Endothelial cell of umbilical vein (primary cell): ENCODE data around the gene FABP1. TPM values are rescaled to one million over a fixed set of nuclear protein-coding genes. Genes with fewer than 3 reads are reported as not detected.

Experiments
- BruUV-seq: library from RNA; stranded (reverse); fragments of 400-500 nt; replicated peaks from 2 replicates; lab custom pipeline; 2021; lab: Mats Ljungman, UMichigan
- CTCF ChIA-PET: fragments of 300-600, 350-600 bp; sonication (Branson Sonifier 250); formaldehyde crosslinking; loops from one replicate; lab custom pipeline; 2021; ENCODE audit warnings: antibody characterized with exemption, inconsistent platforms; lab: Charles Lee
- POLR2A ChIA-PET: fragments of 300-600, 350-600 bp; sonication (Branson Sonifier 250); formaldehyde crosslinking; loops from one replicate; lab custom pipeline; 2021; ENCODE audit warnings: antibody characterized with exemption, inconsistent platforms; lab: Charles Lee
- DNase-seq: peaks from one replicate; pipeline ENCODE4 v3.0.0-alpha.2; 2011; ENCODE audit warnings: low read depth, low spot score
- FAIRE-seq: peaks from 2 replicates; lab custom pipeline; 2011; peaks lifted over from hg19 to GRCh38; lab: Jason Lieb, UNC
- H2AFZ ChIP-seq: 2 replicates; pipeline ENCODE4 v1.6.0; 2012; ENCODE audit warnings: low read depth, low read length, control low read depth, inconsistent platforms
- H3K27ac ChIP-seq: 2 replicates; pipeline ENCODE4 v1.5.1; 2011; ENCODE audit warnings: low read depth, mild to moderate bottlenecking, control low read depth, low read length, moderate library complexity; ENCODE audit not compliant: insufficient read depth
- H3K27me3 ChIP-seq, 2 experiments: 2 replicates each; pipeline versions ENCODE4 v1.6.0 to v1.6.1; 2011; ENCODE audit warnings: low read length in 2 of 2, mixed read lengths in 1 of 2; ENCODE audit not compliant: control insufficient read depth in 2 of 2, insufficient read depth in 2 of 2
- H3K36me3 ChIP-seq, 2 experiments: 2 replicates in 1 of 2; 3 replicates in 1 of 2; pipeline ENCODE4 v1.5.1; 2011; ENCODE audit warnings: low read length in 2 of 2, mild to moderate bottlenecking in 1 of 2, moderate library complexity in 1 of 2; ENCODE audit not compliant: control insufficient read depth in 2 of 2, insufficient read depth in 2 of 2; ENCODE audit errors: extremely low read depth in 1 of 2
- H3K4me1 ChIP-seq: 3 replicates; pipeline ENCODE4 v1.5.1; 2011; ENCODE audit warnings: mild to moderate bottlenecking, low read length; ENCODE audit not compliant: control insufficient read depth, insufficient read depth; ENCODE audit errors: extremely low read depth
- H3K4me2 ChIP-seq: 2 replicates; pipeline ENCODE4 v1.6.1; 2011; ENCODE audit warnings: low read length, control low read depth, mixed read lengths; ENCODE audit not compliant: insufficient read depth
- H3K4me3 ChIP-seq, 3 experiments: fragments of 200-600 bp in 1 of 3; sonication (generic), shearing (Covaris generic) in 1 of 3; replicated peaks in 1 of 3; 2 replicates each; pipeline ENCODE4 v1.5.1; 2011 to 2016; ENCODE audit warnings: control low read depth in 3 of 3, low read length in 3 of 3, mild to moderate bottlenecking in 2 of 3, inconsistent platforms in 1 of 3, low read depth in 1 of 3, moderate library complexity in 1 of 3; ENCODE audit not compliant: insufficient read depth in 1 of 3
- H3K79me2 ChIP-seq: 2 replicates; pipeline ENCODE4 v1.6.0; 2012; ENCODE audit warnings: low read length, inconsistent platforms; ENCODE audit not compliant: control insufficient read depth, insufficient read depth
- H3K9ac ChIP-seq: replicated peaks from 2 replicates; pipeline ENCODE3; 2011; ENCODE audit warnings: low read length, control low read depth; ENCODE audit not compliant: insufficient read depth; ENCODE audit errors: extremely low read depth
- H3K9me1 ChIP-seq: replicated peaks from 3 replicates; pipeline ENCODE4 v1.6.0; 2011; ENCODE audit warnings: mild to moderate bottlenecking, low read length; ENCODE audit not compliant: control insufficient read depth, insufficient read depth; ENCODE audit errors: extremely low read depth
- H3K9me3 ChIP-seq: replicated peaks from 2 replicates; pipeline ENCODE4 v1.5.1; 2012; ENCODE audit warnings: low read length, inconsistent platforms; ENCODE audit not compliant: control insufficient read depth, insufficient read depth
- H4K20me1 ChIP-seq: replicated peaks from 2 replicates; pipeline ENCODE3; 2011; ENCODE audit warnings: mild to moderate bottlenecking, low read length; ENCODE audit not compliant: control insufficient read depth, insufficient read depth; ENCODE audit errors: extremely low read depth
- CTCF ChIP-seq, 2 donors: IDR thresholded peaks; 1 replicate in 1 of 2; 2 replicates in 1 of 2; pipeline ENCODE4 v1.5.1; 2011; ENCODE audit warnings: low read length in 2 of 2, mild to moderate bottlenecking in 2 of 2, moderate library complexity in 2 of 2, control low read depth in 1 of 2, inconsistent platforms in 1 of 2, low read depth in 1 of 2; ENCODE audit not compliant: insufficient read depth in 1 of 2; ENCODE audit errors: extremely low read depth in 1 of 2
- EZH2 ChIP-seq: IDR thresholded peaks from 2 replicates; pipeline ENCODE4 v1.6.1; 2012; ENCODE audit warnings: borderline replicate concordance, low read depth, mild to moderate bottlenecking, moderate library complexity, low read length, inconsistent platforms; ENCODE audit not compliant: severe bottlenecking
- FOS ChIP-seq: IDR thresholded peaks from 2 replicates; pipeline ENCODE4 v1.6.1; 2011; ENCODE audit warnings: mild to moderate bottlenecking, low read length, moderate library complexity, borderline replicate concordance; ENCODE audit not compliant: insufficient read depth
- GATA2 ChIP-seq: IDR thresholded peaks from 2 replicates; pipeline ENCODE4 v1.7.0; 2011; ENCODE audit warnings: low read depth, mild to moderate bottlenecking, moderate library complexity, mixed read lengths, low read length; ENCODE audit not compliant: insufficient read length, insufficient read depth
- JUN ChIP-seq: IDR thresholded peaks from 2 replicates; pipeline ENCODE4 v1.6.1; 2011; ENCODE audit warnings: borderline replicate concordance, low read depth; ENCODE audit not compliant: insufficient read length, insufficient read depth
- MYC ChIP-seq: IDR thresholded peaks from one replicate; pipeline ENCODE4 v1.6.1; 2011; ENCODE audit warnings: mild to moderate bottlenecking, low read depth, low read length
- POLR2A ChIP-seq: IDR thresholded peaks from 2 replicates; pipeline ENCODE4 v1.6.1; 2012; ENCODE audit warnings: low read depth, mild to moderate bottlenecking, control low read depth, low read length
- POLR2AphosphoS5 ChIP-seq: IDR thresholded peaks from 2 replicates; pipeline ENCODE4 v1.6.1; 2012; ENCODE audit warnings: low read depth, mild to moderate bottlenecking, control low read depth, low read length, moderate library complexity; ENCODE audit not compliant: insufficient read depth
- dilution Hi-C: fragments of 300-500 bp; cut with MboI; formaldehyde crosslinking; loops from one replicate; pipeline ENCODE4 v1.15.0; 2019; ENCODE audit warnings: low sequenced_read_pairs; ENCODE audit not compliant: extremely low pct_ligation_motif_present
- intact Hi-C: fragments of 100-400 bp; cut with micrococcal nuclease; formaldehyde crosslinking; loops from one replicate; pipeline ENCODE4 v1.10.0; 2022
- polyA plus RNA-seq, 4 experiments: library from polyadenylated mRNA; depleted of rRNA in 3 of 4; stranded (reverse) in 3 of 4; unstranded in 1 of 4; fragments of >200 nt; gene quantifications; 2 replicates each; pipeline versions ENCODE4 v1.2.1 to v1.2.3, GENCODE V29; 2011 to 2012; ENCODE audit warnings: missing spikeins in 1 of 4
- total RNA-seq: library from RNA; stranded (reverse); gene quantifications from 2 replicates; pipeline ENCODE4 v1.2.3, GENCODE V29; 2021
- TF ChIP-seq, protein P1 (sequence below): IDR thresholded peaks from 2 replicates; pipeline ENCODE4 v1.6.1; 2011; ENCODE audit not compliant: insufficient read depth, insufficient read length

The FABP1 gene
- total and polyA plus RNA-seq, 2 donors (not counting 3 experiments of a cell fraction or from before 2014, with no cell fraction given) = not detected

GRCh38 chr2:88126772-88127637 is 857 bp downstream of the FABP1 start:
- no peak overlapping the region for H2AFZ ChIP-seq
- dilution Hi-C loops = no loop called here
- CTCF ChIA-PET = interaction anchor here (0.9 to 1.0 kb wide), 2 partner anchors 33 to 67 kb away, joined by 3 read pairs; no protein-coding TSS in a partner anchor
- no peaks in the 10 kb centered on the region for H3K27me3 ChIP-seq
- POLR2A ChIA-PET = no interaction called here
- no TSS peak for BruUV-seq
- TF ChIP-seq POLR2A (no peak), CTCF (IDR thresholded peaks at IDR 0.05; ENCODE audit: extremely low read depth in 1 of 2, insufficient read depth in 1 of 2, low read depth in 1 of 2, low read length in 2 of 2) (no peak), POLR2AphosphoS5 (no peak), FOS (no peak), EZH2 (no peak), MYC (no peak), JUN (no peak), GATA2 (no peak)
- TF ChIP-seq, protein P1, sequence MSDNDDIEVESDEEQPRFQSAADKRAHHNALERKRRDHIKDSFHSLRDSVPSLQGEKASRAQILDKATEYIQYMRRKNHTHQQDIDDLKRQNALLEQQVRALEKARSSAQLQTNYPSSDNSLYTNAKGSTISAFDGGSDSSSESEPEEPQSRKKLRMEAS = no peak
- no peaks in the 10 kb centered on the region for H3K9me1 ChIP-seq
- intact Hi-C loops = no loop called here
- H3K36me3 ChIP-seq = no peaks in the 10 kb centered on the region
- H3K9ac ChIP-seq = no peak overlapping the region
- no peak overlapping the region for H3K4me3 ChIP-seq
- FAIRE-seq = no peak
- H3K27ac ChIP-seq = no peak overlapping the region
- H3K9me3 ChIP-seq = no peaks in the 10 kb centered on the region
- DNase-seq = no peak
- no peaks in the 10 kb centered on the region for H4K20me1 ChIP-seq
- no peak overlapping the region for H3K4me2 ChIP-seq
- no peaks in the 10 kb centered on the region for H3K79me2 ChIP-seq
- H3K4me1 ChIP-seq = no peaks in the 10 kb centered on the region
